Esophagus squamous epithelium (tissue), 4 donors: ENCODE results near the gene SELENOS.

Source experiments
- POLR2A ChIP-seq, 4 donors: fragments of 450-650 bp; IDR thresholded peaks; one replicate each; pipeline ENCODE4 v1.6.1; 2017; ENCODE audit warnings: antibody characterized with exemption in 4 of 4, mild to moderate bottlenecking in 4 of 4, moderate library complexity in 3 of 4
- TF ChIP-seq, protein P1 (sequence below), 6 experiments: fragments of 450-650 bp in 4 of 6; fragments of 200-600 bp in 2 of 6; sonication (generic) in 2 of 6; IDR thresholded peaks; one replicate each; pipeline ENCODE4 v1.5.1; 2016 to 2019; ENCODE audit warnings: antibody characterized with exemption in 6 of 6, mild to moderate bottlenecking in 4 of 6, moderate library complexity in 4 of 6

DNA sequence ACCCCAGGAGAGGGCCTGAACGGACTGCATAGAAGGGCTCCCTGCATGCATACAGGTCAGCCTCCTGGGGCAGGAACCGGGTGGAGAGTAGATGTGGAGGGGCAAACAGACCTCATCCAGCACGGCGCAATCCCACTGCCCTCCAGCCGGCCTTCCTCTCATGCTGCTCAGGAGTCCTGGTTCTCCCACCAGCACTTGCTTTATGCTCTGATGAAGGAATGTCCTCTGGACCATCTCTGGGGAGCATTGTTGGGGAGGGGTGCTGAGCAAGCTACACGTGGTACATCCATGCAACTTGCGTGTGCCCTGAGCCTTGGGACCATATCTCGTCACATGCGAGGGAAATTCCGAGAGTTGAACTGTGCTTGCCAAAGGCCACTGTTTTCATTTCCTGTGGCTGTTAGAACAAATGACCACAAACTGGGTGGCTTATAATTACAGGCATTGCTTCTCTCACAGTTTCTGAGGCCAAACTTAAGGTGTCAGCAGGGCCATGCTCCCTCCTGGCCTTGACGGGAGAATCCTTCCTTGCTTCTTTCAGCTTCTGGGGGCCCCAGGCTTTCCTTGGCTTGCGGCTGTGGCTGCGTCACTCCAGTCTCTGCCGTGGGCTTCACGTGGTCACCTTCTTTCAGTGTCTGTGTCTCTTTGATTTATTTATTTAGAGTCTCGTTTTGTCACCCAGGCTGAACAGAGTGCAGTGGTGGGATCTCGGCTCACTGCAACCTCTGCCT lies 12.2 kb downstream of the SELENOS start:
- TF ChIP-seq POLR2A (IDR thresholded peaks at IDR 0.05), result no peak
- TF ChIP-seq, protein P1, sequence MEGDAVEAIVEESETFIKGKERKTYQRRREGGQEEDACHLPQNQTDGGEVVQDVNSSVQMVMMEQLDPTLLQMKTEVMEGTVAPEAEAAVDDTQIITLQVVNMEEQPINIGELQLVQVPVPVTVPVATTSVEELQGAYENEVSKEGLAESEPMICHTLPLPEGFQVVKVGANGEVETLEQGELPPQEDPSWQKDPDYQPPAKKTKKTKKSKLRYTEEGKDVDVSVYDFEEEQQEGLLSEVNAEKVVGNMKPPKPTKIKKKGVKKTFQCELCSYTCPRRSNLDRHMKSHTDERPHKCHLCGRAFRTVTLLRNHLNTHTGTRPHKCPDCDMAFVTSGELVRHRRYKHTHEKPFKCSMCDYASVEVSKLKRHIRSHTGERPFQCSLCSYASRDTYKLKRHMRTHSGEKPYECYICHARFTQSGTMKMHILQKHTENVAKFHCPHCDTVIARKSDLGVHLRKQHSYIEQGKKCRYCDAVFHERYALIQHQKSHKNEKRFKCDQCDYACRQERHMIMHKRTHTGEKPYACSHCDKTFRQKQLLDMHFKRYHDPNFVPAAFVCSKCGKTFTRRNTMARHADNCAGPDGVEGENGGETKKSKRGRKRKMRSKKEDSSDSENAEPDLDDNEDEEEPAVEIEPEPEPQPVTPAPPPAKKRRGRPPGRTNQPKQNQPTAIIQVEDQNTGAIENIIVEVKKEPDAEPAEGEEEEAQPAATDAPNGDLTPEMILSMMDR (IDR thresholded peaks at IDR 0.05), result no peak
